ENCODE data around the gene PAF1.

DNA sequence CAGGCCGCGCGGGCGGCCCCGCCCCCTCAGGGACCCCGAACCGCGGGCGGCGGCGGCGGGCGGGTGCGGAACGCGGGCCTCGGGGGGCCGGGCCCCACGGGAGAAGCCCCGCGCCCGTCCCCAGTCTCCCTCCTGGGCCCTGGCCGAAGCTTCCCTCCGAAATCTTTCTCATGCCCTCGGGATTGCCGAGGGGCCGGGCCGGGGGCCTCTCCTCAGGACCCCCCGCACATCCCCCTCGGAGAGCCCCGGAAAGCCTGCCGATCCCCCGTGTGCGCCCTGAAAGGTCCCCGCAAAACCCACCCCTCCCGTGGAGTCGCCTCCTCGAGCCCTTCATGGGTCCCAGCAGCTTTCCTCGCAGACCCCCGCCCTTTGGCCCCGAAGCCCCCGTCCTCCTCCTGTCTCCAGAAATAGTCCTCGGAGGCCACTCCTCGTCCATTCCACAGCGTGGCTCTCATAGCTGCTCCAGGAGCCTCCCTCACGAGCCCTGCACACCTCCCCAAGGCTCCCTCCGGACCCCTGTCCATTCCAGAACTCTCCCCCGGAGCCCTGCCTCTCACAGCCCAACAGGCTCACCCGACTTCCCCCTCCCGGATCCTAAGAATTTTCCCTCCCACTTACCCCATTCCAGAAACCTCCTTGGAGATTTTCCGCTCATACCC lies 48.1 kb downstream of the PAF1 start:
- TF ChIP-seq POLR2AphosphoS5 (IDR thresholded peaks at IDR 0.05; ENCODE audit: low read depth, low read length) (no peak), POLR2A (IDR thresholded peaks at IDR 0.05; ENCODE audit: low read depth, low read length) (no peak), TAF1 (IDR thresholded peaks at IDR 0.05; ENCODE audit: low read depth, low read length) (no peak), SPI1 (IDR thresholded peaks at IDR 0.05; ENCODE audit: low read depth, low read length) (no peak), PAX5 (IDR thresholded peaks at IDR 0.05; ENCODE audit: insufficient read depth, low read length, severe bottlenecking) (no peak)
